K562 (cell line): ENCODE results near the gene ZNF584. TPM values are rescaled to one million over a fixed set of nuclear protein-coding genes. Genes with fewer than 3 reads are reported as not detected.

Source experiments
- ATAC-seq: fragments of 200-7000 bp; cut with Tn5 transposase; 3 replicates; pipeline ENCODE4 v1.9.1; 2020; ENCODE audit warnings: moderate library complexity
- BruUV-seq: library from RNA; stranded (reverse); fragments of 400-500 nt; replicated peaks from 2 replicates; lab custom pipeline; 2021; lab: Mats Ljungman, UMichigan
- CTCF ChIA-PET: fragments of 300-600 bp; formaldehyde crosslinking; extraction: SDS; loops from one replicate; lab custom pipeline; 2021; ENCODE audit warnings: low intra/inter-chr PET ratio; lab: Yijun Ruan, JAX
- POLR2A ChIA-PET: fragments of 300-600, 350-650 bp; sonication (Branson Sonifier 250); formaldehyde crosslinking; extraction: SDS; loops from one replicate; lab custom pipeline; 2021; ENCODE audit warnings: antibody characterized with exemption, inconsistent platforms; lab: Yijun Ruan, JAX
- DNase-seq, 4 experiments: peaks; one replicate each; pipeline versions ENCODE4 v3.0.0 to v3.0.0-alpha.2; 2011 to 2018; ENCODE audit warnings: low spot score in 3 of 4, mixed read lengths in 3 of 4; ENCODE audit errors: extremely low read depth in 1 of 4
- FAIRE-seq: peaks from 2 replicates; lab custom pipeline; 2011; peaks lifted over from hg19 to GRCh38; lab: Jason Lieb, UNC
- H2AFZ ChIP-seq: 2 replicates; pipeline ENCODE4 v1.6.0; 2011; ENCODE audit warnings: low read depth, low read length, control low read depth, inconsistent platforms
- H3K27ac ChIP-seq: fragments of 200-600 bp; 3 replicates; pipeline ENCODE4 v1.8.0; 2011; ENCODE audit warnings: low read depth, mild to moderate bottlenecking, control low read depth, inconsistent platforms, low read length, moderate library complexity, mixed read lengths; ENCODE audit errors: extremely low read depth
- H3K27me3 ChIP-seq, 2 experiments: fragments of 300-600 bp in 1 of 2; 2 replicates in 1 of 2; 3 replicates in 1 of 2; pipeline versions ENCODE4 v1.6.0 to v1.8.0; 2011; ENCODE audit warnings: inconsistent platforms in 2 of 2, low read length in 2 of 2, mild to moderate bottlenecking in 1 of 2, mixed read lengths in 1 of 2, moderate library complexity in 1 of 2; ENCODE audit not compliant: control insufficient read depth in 2 of 2, insufficient read depth in 2 of 2
- H3K36me3 ChIP-seq: fragments of 300-600 bp; 3 replicates; pipeline ENCODE4 v1.8.0; 2011; ENCODE audit warnings: mild to moderate bottlenecking, low read length, inconsistent platforms; ENCODE audit not compliant: control insufficient read depth, insufficient read depth
- H3K4me1 ChIP-seq, 2 experiments: fragments of 200-600 bp in 1 of 2; replicated peaks in 1 of 2; 2 replicates in 1 of 2; 3 replicates in 1 of 2; pipeline versions ENCODE4 v1.5.1 to v1.8.0; 2011; ENCODE audit warnings: inconsistent platforms in 2 of 2, low read length in 2 of 2, mild to moderate bottlenecking in 1 of 2, mixed read lengths in 1 of 2, moderate library complexity in 1 of 2; ENCODE audit not compliant: control insufficient read depth in 2 of 2, insufficient read depth in 2 of 2
- H3K4me2 ChIP-seq: 2 replicates; pipeline ENCODE4 v1.6.1; 2011; ENCODE audit warnings: low read length, control low read depth, inconsistent platforms, mixed read lengths; ENCODE audit not compliant: insufficient read depth
- H3K4me3 ChIP-seq: fragments of 200-600 bp; sonication (generic), shearing (Covaris generic); 2 replicates; pipeline ENCODE4 v1.5.1; 2016; ENCODE audit warnings: control low read depth, inconsistent platforms
- H3K79me2 ChIP-seq: fragments of 200-600 bp; 3 replicates; pipeline ENCODE4 v1.8.0; 2011; ENCODE audit warnings: low read length, inconsistent platforms; ENCODE audit not compliant: control insufficient read depth, insufficient read depth
- H3K9ac ChIP-seq, 2 experiments: 2 replicates each; pipeline versions ENCODE4 v1.6.0 to v1.6.1; 2011; ENCODE audit warnings: low read depth in 2 of 2, low read length in 2 of 2, control low read depth in 1 of 2, inconsistent platforms in 1 of 2, mild to moderate bottlenecking in 1 of 2, mixed read lengths in 1 of 2; ENCODE audit not compliant: insufficient read depth in 1 of 2
- H3K9me1 ChIP-seq: one replicate; pipeline ENCODE4 v1.6.0; 2011; ENCODE audit warnings: inconsistent platforms, mild to moderate bottlenecking, low read length, moderate library complexity; ENCODE audit not compliant: control insufficient read depth, insufficient read depth
- H3K9me3 ChIP-seq: replicated peaks from 2 replicates; pipeline ENCODE4 v1.5.1; 2011; ENCODE audit warnings: low read depth, low read length, inconsistent platforms; ENCODE audit not compliant: control insufficient read depth, insufficient read depth
- H4K20me1 ChIP-seq: replicated peaks from 2 replicates; pipeline ENCODE4 v1.6.1; 2011; ENCODE audit warnings: low read length, inconsistent platforms, mixed read lengths; ENCODE audit not compliant: control insufficient read depth, insufficient read depth
- CBX8 ChIP-seq: fragments of 200-600 bp; sonication (generic); IDR thresholded peaks from 2 replicates; pipeline ENCODE4 v1.6.1; 2012; ENCODE audit warnings: borderline replicate concordance, mixed run types, low read depth, mild to moderate bottlenecking, moderate library complexity, mixed read lengths, low read length, control low read depth, inconsistent platforms; ENCODE audit not compliant: poor library complexity, severe bottlenecking; ENCODE audit errors: extremely low read depth
- MCM2 ChIP-seq: fragments of 450-650 bp; IDR thresholded peaks from 2 replicates; pipeline ENCODE4 v1.6.1; 2017; ENCODE audit warnings: low read depth, mild to moderate bottlenecking
- MCM7 ChIP-seq, 2 experiments: fragments of 450-650 bp; IDR thresholded peaks; 2 replicates each; pipeline ENCODE4 v1.6.1; 2016 to 2018
- POLR2A ChIP-seq: fragments of 450-650 bp; conservative IDR thresholded peaks from 2 replicates; pipeline ENCODE4 v1.6.1; 2016
- SPI1 ChIP-seq: IDR thresholded peaks from 2 replicates; pipeline ENCODE4 v1.6.1; 2011; ENCODE audit warnings: low read depth, low read length, control low read depth, borderline replicate concordance
- U2AF1 ChIP-seq: fragments of 200-400 bp; formaldehyde crosslinking; optimal IDR thresholded peaks from 2 replicates; pipeline ENCODE3; 2017; ENCODE audit warnings: mild to moderate bottlenecking, low read depth, low read length, moderate library complexity
- ZNF146 ChIP-seq: IDR thresholded peaks from one replicate; pipeline ENCODE4 v1.6.1; 2018; ENCODE audit warnings: missing compliant biosample characterization; ENCODE audit not compliant: unreplicated experiment
- ZNF696 ChIP-seq: fragments of 250-450 bp; sonication (Bioruptor Pico); conservative IDR thresholded peaks from 2 replicates; pipeline ENCODE4 v1.4.0; 2020; ENCODE audit warnings: mild to moderate bottlenecking, moderate library complexity
- ZZZ3 ChIP-seq: fragments of 450-650 bp; IDR thresholded peaks from 2 replicates; pipeline ENCODE4 v1.6.1; 2016; ENCODE audit warnings: antibody characterized with exemption, mild to moderate bottlenecking, moderate library complexity
- WGBS: fragments of 100-300 bp; shearing (Covaris generic); methylation state at CpG from one replicate; pipeline ENCODE4 v1.1.6; 2016; ENCODE audit warnings: low coverage, mixed read lengths; ENCODE audit not compliant: insufficient coverage; ENCODE audit errors: missing lambda C conversion rate; 5-methylcytosine and 5-hydroxymethylcytosine counted together
- in situ Hi-C: fragments of 300-500 bp; cut with MboI; formaldehyde crosslinking; loops from 4 replicates; pipeline ENCODE4 v1.15.0; 2018; ENCODE audit warnings: inconsistent platforms, mixed read lengths
- intact Hi-C: fragments of 100-400 bp; cut with micrococcal nuclease; formaldehyde crosslinking; loops from 2 replicates; pipeline ENCODE4 v1.14.2; 2022
- polyA plus RNA-seq, 8 experiments: library from polyadenylated mRNA; depleted of rRNA in 4 of 8; stranded (reverse) in 5 of 8; unstranded in 3 of 8; fragments of >200 nt; fragmentation: Nextera tagmentation in 2 of 8; fragmentation: Illumina TruSeq in 1 of 8; extraction: Ambion mirVana in 2 of 8; extraction: Trizol in 1 of 8; gene quantifications; 2 replicates each; pipeline versions ENCODE4 v1.2.1 to v1.2.3, GENCODE V29; 2011 to 2014; ENCODE audit warnings: inconsistent platforms in 1 of 8, missing spikeins in 1 of 8
- total RNA-seq, 7 experiments: library from RNA; depleted of rRNA in 6 of 7; stranded (reverse); fragments of >200 nt in 6 of 7; fragmentation: Illumina TruSeq in 2 of 7; extraction: Trizol in 2 of 7; gene quantifications; 2 replicates each; pipeline versions ENCODE4 v1.2.1 to v1.2.3, GENCODE V29; 2011 to 2021; ENCODE audit warnings: low replicate concordance in 1 of 7

The ZNF584 gene
- total and polyA plus RNA-seq, 9 of the 15 experiments (the other 6 are each of a cell fraction or from before 2014, with no cell fraction given) = 5.8 to 43.4 (median 24.6) TPM

DNA sequence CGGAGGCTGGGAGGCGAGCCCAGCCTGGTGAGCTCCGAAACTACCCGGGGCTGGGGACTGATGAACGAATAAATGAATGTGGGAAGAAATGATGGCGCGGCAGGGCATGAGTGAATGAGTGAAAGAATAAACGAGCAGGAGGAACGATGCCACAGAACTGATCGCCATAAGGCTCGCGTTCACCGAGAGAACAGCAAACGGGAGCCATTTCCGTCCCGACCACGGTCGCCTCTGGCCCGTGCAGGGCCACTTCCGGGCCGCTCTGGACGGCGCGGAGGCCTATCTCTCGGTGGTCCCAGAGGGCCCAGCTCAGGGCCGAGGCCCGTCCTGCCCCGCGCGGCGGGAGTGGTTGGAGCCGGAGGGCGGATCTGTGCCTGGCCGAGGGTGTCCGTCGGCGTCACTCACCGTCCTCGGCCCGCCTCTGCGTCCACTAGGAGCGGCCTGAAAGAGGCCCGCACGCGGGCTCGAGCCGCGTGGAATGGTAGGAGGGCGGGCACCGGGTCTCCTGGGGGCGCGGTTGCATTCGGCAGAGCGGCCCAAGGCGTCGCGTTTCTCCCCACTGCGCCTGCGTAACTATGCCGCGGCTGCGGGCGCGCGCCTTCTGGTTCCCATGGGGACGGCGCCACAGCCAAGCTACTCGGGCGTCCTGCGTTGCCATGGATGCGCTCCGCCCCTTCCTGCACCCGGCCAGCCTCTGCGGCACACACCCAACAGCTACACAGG, 46.0 kb upstream of the ZNF584 start, which contains the start of gene ZNF497 (continued):
- TF ChIP-seq CBX8 = no peak
- TF ChIP-seq ZNF696 = no peak
- TF ChIP-seq MCM7 (IDR thresholded peaks at IDR 0.05) = no peak
- peak; percentile 66 for TF ChIP-seq U2AF1
- TF ChIP-seq POLR2A = peak; percentile 95
- TF ChIP-seq ZZZ3 = 0 out of 2 replicates have a peak, but pooled peaks have one; percentile 36
- no peak for TF ChIP-seq ZNF146 (CRISPR knock-in tag)

DNA sequence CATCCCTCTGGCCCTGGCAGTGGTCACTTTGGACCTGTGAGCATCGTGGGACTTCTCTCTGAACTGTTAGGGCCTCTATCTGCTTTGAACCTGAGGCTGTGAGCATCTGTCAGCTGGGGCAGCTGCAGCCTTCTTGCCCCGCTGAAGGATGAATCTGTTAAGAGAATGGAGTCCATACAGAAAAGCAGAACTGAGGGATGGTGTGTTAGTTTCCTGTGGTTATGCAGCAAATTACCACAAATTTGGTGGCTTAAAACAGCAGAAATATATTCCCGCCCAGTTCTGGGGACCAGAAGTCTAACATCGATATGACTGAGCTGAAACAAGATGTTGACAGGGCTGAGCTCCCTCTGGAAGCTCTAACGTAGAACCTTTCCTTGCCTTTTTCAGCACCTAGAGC, 44.3 kb upstream of the ZNF584 start:
- peaks cover 7% of the 10 kb centered on the region; the same call in 1 of the 3 replicates for H3K79me2 ChIP-seq
- H3K9me1 ChIP-seq = no peaks in the 10 kb centered on the region
- ChIA-PET CTCF (no interaction called here), POLR2A (interaction anchor here (0.6 to 2.0 kb wide), 7 partner anchors 13 to 160 kb away, joined by 3 to 6 read pairs (median 4); partner anchors contain the start of gene RPS5)
- DNase-seq (no peak), FAIRE-seq (no peak), ATAC-seq (no peak)
- 0 out of 2 replicates have a peak, but pooled peaks have one; percentile 17 for TF ChIP-seq SPI1
- no peak for TF ChIP-seq MCM2
- in situ Hi-C loops = no loop called here
- H3K9ac ChIP-seq = no peak overlapping the region; a peak in 1 of 4 replicates
- no peak overlapping the region for H3K27ac ChIP-seq
- H4K20me1 ChIP-seq = no peaks in the 10 kb centered on the region
- H3K4me3 ChIP-seq = no peak overlapping the region
- no TSS peak for BruUV-seq
- intact Hi-C loops = no loop called here
- H3K27me3 ChIP-seq = no peaks in the 10 kb centered on the region
- H3K36me3 ChIP-seq = no peaks in the 10 kb centered on the region
- WGBS = 77% methylated on average over 5 of the region's 5 CpGs
- no peak overlapping the region for H2AFZ ChIP-seq
- H3K4me1 ChIP-seq = peaks cover 7 to 44% of the 10 kb centered on the region in 2 experiments; a peak in 3 of 5 replicates
- H3K9me3 ChIP-seq = no peaks in the 10 kb centered on the region
- H3K4me2 ChIP-seq = no peak overlapping the region
